ENCODE results near the gene DGKB.

GRCh38 chr7:14207138-14207537 lies 695.4 kb downstream of the DGKB start:
- TF ChIP-seq CTCF (IDR thresholded peaks at IDR 0.05) (no peak), POLR2A (IDR thresholded peaks at IDR 0.05) (no peak), EP300 (IDR thresholded peaks at IDR 0.05; ENCODE audit: low read depth) (no peak)
